Adipose tissue (tissue), 3 donors: Measurements from ENCODE around the gene KRTAP10-9. TPM values are rescaled to one million over a fixed set of nuclear protein-coding genes. Genes with fewer than 3 reads are reported as not detected.
"Not testable (repeated sequence)": the region's sequence is repeated elsewhere in the genome, so short reads cannot be mapped to it uniquely, and the experiment has no call there.

ENCODE experiments used
- H3K27ac ChIP-seq: one replicate; pipeline ENCODE4 v1.5.1; 2013; ENCODE audit warnings: low read depth, low read length
- WGBS, 3 donors: extraction: QIAGEN DNeasy Blood & Tissue Kit; methylation state at CpG; one replicate each; pipeline ENCODE4 v1.1.7; 2013; 5-methylcytosine and 5-hydroxymethylcytosine counted together
- polyA plus RNA-seq, 3 donors: library from polyadenylated mRNA; stranded (reverse); fragments of 200-250 nt; gene quantifications; one replicate each; pipeline ENCODE4 v1.2.3, GENCODE V29; 2013
- donor health status: healthy with polysubstance abuse.
- donor health status: Bipolar disorder and iron deficiency.
- donor health status: healthy.

KRTAP10-9 gene
- polyA plus RNA-seq, 3 donors: not detected

DNA sequence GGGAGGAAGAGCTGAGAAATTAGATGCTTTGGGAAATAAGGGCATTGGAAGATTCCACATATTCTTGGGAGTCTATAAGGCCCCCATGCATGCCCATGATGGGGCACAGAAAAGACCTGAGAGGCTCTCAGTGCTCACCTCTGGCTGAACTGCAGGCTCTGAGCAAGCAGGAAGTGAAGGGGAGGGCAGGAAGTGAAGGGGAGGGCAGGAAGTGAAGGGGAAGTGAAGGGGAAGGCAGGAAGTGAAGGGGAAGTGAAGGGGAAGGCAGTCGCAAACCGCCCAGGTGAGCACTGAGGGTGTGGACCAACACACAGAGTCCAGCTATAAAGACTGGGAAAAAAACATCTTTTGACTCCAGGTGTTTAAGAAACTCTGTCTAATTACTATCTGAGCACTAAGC, 3.5 kb downstream of the KRTAP10-9 start:
- WGBS, 3 donors: 59 to 89% (median 68%) methylated on average over 2 of the region's 2 CpGs
- no peak overlapping the region for H3K27ac ChIP-seq

DNA sequence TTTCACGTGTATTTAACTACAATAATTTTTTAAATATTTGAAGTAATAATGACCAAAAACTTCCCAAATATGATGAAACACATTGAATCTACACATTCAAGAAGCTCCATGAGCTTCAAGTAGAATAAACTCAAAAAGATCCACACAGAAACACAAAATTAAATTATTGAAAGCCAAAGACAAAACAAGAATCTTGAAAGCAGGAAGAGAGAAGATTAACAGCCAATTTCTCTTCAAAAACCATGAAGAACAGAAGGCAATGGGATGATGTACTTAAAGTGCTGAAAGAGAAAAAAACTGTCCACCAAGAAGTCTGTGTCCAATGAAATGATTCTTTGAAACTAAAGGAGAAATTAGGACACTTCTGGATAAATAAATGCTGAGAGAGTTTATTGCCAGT, 5.2 kb downstream of the KRTAP10-9 start:
- WGBS, 3 donors: 81 to 91% (median 87%) methylated on average over 1 of the region's 1 CpG
- no peak overlapping the region for H3K27ac ChIP-seq

DNA sequence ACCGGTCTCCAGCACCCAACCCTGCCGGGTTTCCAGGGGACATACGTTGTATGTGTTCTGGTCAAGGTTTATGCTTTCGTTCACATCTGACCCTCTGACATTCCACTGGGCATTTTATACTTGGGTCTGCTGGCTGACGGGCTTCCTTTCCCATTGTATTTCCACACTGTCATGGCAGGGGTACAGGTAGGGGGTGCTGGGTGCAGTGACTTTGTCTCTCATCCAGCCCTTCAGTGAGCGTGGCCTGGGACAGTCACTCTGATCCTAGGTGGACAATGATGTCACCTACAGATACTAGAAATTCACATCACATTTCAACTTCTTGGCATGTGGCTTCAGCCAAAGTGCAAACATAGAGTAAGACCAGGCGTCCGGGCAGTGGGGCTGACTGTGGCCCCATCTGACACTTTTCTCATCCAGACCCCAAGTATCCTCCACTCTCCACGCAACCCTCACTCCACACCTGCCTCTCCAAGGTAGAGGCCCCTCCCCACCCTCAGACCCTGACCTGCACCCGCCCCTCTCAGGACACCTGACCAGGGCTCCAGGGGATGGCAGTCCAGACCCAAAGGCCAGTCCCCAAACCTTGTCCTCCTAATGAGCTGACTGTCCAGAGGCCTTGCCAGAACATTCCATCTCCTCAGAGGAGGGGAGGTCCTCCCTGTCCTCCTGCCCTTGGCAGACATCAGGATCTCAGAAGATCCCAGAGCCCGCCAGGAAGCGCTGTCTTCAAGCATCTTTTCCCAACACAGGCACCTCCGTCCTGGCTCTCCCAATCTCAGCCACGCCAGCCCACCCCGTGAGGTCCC, 9.5 kb downstream of the KRTAP10-9 start:
- no peak overlapping the region for H3K27ac ChIP-seq
- 71 to 81% (median 80%) methylated on average over 15 of the region's 15 CpGs for WGBS, 3 donors

DNA sequence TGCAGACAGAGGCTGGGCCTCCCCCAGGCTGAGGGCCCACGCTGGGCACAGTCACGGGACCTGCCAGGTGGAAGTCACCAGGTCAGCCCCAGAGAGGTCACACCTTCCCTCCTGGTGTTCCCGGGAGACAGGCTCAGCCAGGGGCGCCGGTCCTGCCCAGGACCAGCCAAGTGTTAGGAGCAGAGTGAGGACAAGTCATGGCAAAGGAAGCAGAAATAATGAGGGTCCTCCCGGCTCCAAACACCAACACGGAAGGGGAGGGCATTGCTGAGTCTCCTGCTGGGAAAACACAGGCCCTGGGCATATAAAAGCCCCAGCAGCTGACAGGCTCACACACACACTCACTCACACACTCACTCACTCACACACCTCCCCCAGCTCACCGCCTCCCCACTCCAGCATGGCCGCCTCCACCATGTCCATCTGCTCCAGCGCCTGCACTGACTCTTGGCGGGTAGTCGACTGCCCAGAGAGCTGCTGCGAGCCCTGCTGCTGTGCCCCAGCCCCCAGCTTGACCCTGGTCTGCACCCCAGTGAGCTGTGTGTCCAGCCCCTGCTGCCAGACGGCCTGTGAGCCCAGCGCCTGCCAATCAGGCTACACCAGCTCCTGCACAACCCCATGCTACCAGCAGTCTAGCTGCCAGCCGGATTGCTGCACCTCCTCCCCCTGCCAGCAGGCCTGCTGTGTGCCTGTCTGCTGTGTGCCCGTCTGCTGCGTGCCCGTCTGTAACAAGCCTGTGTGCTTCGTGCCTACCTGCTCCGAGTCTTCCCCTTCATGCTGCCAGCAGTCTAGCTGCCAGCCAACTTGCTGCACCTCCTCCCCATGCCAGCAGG, 10.3 kb downstream of the KRTAP10-9 start, which contains the start of gene KRTAP10-10:
Gene KRTAP10-10 (plus strand): TSS at position 339 of the 833 bp plus-strand sequence. CDS start 62 bp downstream, at position 401.
- H3K27ac ChIP-seq: no peak within 1 kb of the TSS
- whole genome bisulfite sequencing, 3 donors: 37 to 55% (median 45%) methylated on average over 16 to 21 of the region's 21 CpGs

DNA sequence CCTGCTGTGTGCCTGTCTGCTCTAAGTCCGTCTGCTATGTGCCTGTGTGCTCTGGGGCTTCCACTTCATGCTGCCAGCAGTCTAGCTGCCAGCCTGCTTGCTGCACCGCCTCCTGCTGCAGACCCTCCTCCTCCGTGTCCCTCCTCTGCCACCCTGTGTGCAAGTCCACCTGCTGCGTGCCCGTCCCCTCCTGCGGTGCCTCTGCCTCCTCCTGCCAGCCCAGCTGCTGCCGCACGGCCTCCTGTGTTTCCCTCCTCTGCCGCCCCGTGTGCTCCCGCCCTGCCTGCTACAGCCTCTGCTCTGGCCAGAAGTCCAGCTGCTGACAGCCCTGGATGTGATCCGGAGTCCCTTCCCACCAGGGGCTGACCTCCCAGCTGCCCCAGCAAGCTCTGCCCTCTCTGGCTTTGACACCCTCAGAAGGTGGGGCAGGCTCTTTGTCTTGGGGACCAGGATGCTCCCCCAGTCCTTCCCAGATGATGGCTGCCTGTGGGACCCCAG, 11.0 kb downstream of the KRTAP10-9 start:
- 40 to 67% (median 58%) methylated on average over 10 to 12 of the region's 12 CpGs for WGBS, 3 donors
- H3K27ac ChIP-seq: not testable (repeated sequence)

DNA sequence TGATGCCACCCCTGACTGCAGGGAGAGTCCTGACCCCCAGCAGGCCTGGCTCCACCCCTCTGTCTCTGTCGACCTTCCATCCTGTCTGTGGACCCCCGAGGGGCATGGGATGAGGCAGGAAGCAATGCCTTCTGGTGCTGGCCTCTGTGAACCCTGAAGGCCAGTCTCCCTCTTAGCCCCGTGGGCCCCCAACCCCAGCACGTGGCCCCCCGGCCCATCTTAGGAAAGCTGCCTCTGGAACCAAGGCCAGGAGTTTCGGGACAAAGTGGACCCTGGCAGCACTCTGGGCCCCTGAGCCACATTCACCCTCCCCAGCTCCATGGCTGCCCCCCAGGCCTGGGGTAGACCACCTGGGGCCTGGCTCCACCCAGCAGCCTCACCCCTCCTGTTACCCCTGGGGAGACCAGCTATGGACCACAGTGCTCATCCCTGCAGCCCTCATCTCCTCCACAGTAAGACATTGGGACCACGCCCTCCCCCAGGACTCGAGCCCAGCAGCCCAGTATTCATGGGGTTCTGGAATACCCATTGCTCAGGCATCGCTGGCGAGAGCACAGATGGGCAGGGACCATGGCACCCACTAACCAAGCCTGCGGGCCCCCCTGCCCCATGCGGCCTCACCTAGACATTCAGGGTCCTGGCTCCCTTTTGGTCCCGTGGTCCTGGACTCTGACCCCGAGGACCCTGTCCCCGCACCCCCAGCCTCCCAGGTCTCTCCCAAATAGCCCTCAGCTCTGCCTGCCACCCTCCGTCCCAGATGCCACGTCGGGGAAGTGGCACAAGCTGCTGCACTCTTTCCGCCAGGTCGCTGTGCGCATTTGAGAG, 11.8 kb downstream of the KRTAP10-9 start:
- 76 to 84% (median 80%) methylated on average over 16 to 21 of the region's 21 CpGs for WGBS, 3 donors

DNA sequence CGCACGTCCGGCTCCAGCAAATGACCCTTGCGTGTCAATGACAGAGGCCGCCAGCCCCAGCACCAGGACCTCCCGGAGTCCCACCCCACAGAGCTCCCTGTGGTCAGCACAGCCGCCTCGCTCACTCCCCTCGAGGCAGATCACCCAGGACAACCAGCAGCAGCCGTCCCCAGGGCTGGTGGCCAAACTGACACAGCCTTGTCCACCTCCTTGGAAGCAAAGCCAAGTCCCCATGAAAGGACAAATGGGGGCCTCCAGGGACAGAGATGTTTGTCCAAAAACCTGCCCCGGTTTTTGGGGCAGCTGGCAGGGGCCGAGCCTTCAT, 12.4 kb downstream of the KRTAP10-9 start:
- 76 to 87% (median 80%) methylated on average over 12 of the region's 12 CpGs for WGBS, 3 donors
- H3K27ac ChIP-seq: no peak overlapping the region

More for the DNA sequence above, 11.8 kb downstream of the KRTAP10-9 start:
- not testable (repeated sequence) for H3K27ac ChIP-seq

DNA sequence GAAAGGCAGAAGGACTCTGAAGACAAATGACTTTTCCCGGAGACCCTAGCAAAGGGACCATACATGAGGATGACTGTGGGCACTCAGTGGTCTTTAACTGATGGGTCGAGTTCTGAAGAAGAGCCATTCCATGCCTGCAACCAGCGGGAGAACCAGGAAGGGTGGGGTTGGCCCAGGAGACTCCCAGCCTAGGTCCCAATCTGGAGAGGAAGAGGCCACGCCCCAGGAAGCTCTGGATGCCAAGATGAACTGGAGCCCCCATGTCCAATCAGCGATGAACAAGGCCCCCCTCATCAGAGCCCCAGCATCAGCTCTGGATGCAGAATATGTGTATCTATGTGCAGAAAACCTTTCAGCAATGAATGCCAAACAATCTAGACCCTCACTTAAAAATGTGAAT, 13.9 kb downstream of the KRTAP10-9 start:
- WGBS, 3 donors: 80 to 88% (median 88%) methylated on average over 5 of the region's 5 CpGs
- H3K27ac ChIP-seq: no peak overlapping the region

DNA sequence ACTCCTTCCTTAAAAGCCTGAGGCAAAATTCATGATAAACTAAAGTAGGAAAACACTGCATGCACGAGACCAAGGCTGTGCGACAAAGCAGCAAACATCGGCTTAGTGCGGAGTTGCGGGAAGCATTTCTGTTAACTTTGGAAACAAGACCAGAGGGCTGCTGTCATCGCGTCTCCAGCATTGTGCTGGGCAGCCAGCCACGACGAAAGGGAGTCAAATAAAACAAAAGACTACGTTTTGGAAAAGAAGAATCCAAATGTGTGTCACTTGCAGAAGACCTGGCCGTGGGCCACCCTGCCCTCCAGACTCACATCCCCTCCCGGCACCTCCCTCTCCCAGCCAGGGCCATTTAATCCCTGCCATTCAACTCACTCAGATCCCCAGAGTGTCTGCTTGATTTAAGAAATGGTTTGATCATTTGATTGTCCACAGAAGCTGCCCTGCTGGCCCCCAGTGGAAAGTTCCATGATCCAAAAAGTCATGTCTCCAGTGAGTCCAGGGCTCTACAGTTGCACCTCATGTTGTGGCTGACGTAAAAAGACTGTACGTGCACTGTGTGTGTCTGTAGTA, 16.9 kb downstream of the KRTAP10-9 start:
- 61 to 78% (median 72%) methylated on average over 14 of the region's 14 CpGs for WGBS, 3 donors
- no peak overlapping the region for H3K27ac ChIP-seq

DNA sequence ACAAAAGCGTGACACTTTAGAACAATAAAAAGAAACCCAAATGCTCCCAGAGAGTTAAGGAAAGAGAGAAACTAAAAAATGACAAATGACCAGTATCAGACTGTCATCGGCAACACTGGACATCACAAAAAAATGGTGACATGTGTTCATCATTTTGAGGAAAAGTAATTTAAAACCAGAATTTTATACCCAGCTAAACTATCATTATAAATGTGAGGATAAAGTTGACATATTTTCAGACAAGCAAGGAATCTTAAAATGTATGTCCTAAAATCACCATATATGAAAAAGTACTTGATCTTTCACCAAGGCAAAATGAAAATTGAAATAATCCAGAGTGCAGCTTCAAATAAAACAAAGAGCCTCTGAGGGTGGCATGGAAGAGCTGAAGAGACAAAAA, 18.0 kb downstream of the KRTAP10-9 start:
- 42 to 48% (median 46%) methylated on average over 2 of the region's 2 CpGs for WGBS, 3 donors
- no peak overlapping the region for H3K27ac ChIP-seq

DNA sequence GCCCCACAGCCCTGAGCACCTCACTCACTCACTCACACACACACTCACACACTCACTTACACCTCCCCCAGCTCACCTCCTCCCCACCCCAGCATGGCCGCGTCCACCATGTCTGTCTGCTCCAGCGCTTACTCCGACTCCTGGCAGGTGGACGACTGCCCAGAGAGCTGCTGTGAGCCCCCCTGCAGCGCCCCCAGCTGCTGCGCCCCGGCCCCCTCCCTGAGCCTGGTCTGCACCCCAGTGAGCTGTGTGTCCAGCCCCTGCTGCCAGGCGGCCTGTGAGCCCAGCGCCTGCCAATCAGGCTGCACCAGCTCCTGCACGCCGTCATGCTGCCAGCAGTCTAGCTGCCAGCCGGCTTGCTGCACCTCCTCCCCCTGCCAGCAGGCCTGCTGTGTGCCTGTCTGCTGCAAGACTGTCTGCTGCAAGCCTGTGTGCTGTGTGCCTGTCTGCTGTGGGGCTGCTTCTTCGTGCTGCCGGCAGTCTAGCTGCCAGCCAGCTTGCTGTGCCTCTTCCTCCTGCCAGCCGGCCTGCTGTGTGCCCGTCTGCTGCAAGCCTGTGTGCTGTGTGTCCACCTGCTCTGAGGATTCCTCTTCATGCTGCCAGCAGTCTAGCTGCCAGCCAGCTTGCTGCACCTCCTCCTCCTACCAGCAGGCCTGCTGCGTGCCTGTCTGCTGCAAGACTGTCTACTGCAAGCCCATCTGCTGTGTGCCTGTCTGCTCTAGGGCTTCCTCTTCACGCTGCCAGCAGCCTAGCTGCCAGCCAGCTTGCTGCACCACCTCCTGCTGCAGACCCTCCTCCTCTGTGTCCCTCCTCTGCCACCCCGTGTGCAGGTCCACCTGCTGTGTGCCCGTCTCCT, 19.7 kb downstream of the KRTAP10-9 start, which contains the start of gene KRTAP10-11:
Gene KRTAP10-11 (plus strand): TSS at position 49 of the 856 bp plus-strand sequence. CDS start 45 bp downstream, at position 94.
- 68 to 76% (median 75%) methylated on average over 21 of the region's 21 CpGs for WGBS, 3 donors
- H3K27ac ChIP-seq: not testable (repeated sequence)

DNA sequence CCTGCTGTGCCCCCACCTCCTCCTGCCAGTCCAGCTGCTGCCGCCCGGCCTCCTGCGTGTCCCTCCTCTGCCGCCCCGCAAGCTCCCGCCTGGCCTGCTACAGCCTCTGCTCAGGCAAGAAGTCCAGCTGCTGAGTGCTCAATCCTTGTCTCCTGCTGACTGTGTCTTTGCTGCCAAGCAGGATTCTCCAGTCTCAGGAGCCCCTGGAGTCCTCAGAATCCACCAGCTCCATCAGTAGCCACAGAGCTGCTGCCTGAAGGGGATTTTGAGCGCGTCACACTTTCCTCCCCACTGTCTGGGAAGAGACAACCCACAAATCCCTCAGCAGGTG, 20.3 kb downstream of the KRTAP10-9 start:
- no peak overlapping the region for H3K27ac ChIP-seq
- WGBS, 3 donors: 50 to 60% (median 60%) methylated on average over 8 of the region's 8 CpGs

DNA sequence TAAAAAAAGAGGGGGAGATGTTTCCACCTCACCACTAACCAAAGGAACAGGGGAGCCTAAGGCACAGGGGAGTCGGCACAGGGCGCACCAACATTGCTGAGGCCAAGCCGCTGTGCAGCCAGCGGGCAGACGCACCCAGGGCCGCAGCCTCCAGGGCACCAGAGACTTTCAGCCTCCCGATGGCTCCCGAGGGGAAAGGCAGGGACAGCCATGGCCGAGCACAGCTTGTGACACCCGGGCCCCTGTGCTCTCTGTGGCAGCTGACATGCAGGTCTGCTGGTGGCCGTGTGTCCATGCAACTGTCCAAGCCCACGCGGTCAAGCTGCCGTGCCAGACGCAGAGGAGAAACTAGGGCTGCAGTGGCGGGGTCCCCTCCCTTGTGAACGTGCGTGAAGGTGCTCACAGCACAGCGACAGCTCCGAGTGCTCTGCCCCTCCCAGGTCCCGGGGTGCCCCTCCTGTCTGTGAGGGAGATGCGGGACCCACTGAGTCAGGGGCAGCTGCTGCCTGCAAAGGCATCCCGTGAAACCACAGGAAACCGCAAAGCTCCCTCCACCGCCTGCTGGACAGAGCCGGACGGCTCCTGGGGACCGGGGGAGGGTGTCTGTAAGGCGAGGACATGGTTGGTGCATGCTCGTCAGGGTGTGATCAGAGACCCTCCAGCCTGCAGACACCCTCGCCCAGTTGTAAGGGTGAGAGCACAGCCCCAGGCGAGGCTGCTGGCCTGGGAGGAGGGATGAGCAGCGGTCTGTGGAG, 21.8 kb downstream of the KRTAP10-9 start:
- H3K27ac ChIP-seq: no peak overlapping the region
- 69 to 76% (median 74%) methylated on average over 26 to 33 of the region's 33 CpGs for WGBS, 3 donors

DNA sequence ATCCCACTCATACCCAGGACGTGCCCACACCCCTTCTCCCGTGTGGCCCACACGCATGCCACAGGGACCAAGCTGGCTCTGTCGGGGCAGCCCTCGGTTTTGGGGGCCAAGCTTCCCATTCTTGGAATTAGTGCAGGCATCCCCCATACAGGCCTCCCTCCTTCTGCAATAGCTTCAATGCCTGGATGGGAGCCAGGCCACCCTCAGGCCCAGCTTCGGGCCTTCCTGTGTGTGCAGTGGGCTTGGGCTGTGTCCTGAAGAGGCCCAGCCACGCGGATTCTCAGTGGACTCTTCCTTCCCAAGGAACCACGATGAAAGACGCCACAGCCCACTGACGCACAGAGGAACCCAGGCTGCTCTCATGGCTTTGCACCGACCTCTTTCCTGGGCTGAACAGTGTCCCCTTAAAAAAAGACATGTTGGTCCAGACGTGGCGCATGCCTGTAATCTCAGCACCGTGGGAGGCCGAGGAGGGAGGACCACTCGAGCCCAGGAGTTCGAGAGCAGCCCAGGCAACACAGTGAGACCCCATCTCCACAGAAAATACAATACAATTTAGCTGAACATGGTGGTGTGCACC, 22.7 kb downstream of the KRTAP10-9 start:
- H3K27ac ChIP-seq: no peak overlapping the region
- WGBS, 3 donors: 74 to 82% (median 79%) methylated on average over 18 of the region's 18 CpGs

DNA sequence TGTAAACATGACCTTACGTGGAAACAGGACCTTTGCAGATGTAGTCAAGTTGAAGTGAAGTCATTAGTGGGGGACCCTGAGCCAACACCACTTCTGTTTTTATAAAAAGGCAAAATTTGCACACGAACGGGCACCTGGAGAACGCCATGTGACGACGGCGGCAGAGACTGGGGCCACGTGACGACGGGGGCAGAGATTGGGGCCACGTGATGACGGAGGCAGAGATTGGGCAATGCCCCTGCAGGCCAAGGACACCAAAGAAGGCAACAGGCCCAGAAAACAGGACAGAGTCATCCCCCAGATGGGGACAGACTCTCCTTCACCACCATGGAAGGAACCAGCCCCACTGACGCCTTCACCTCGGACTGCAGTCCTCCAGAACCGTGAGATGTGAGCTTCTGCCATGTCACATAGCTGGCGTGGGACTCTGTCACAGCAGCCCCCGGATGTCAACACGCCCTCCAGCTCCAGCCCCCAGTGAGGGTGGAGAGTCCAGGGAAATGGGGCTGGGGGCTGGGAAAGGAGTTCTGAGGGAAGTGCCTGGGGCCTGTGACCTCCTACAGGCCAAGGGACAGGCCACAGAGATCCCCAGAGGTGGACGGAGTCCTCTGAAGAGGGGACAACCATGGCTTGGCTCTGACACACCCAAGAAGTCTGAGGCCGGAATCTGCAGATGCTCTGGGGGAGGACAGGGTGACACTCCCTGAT, 23.5 kb downstream of the KRTAP10-9 start:
- no peak overlapping the region for H3K27ac ChIP-seq
- 76 to 90% (median 89%) methylated on average over 19 to 20 of the region's 20 CpGs for WGBS, 3 donors
